ENCODE measurements around the gene BBIP1.
"Not testable (repeated sequence)": the region's sequence is repeated elsewhere in the genome, so short reads cannot be mapped to it uniquely, and the experiment has no call there.

Gene BBIP1

DNA sequence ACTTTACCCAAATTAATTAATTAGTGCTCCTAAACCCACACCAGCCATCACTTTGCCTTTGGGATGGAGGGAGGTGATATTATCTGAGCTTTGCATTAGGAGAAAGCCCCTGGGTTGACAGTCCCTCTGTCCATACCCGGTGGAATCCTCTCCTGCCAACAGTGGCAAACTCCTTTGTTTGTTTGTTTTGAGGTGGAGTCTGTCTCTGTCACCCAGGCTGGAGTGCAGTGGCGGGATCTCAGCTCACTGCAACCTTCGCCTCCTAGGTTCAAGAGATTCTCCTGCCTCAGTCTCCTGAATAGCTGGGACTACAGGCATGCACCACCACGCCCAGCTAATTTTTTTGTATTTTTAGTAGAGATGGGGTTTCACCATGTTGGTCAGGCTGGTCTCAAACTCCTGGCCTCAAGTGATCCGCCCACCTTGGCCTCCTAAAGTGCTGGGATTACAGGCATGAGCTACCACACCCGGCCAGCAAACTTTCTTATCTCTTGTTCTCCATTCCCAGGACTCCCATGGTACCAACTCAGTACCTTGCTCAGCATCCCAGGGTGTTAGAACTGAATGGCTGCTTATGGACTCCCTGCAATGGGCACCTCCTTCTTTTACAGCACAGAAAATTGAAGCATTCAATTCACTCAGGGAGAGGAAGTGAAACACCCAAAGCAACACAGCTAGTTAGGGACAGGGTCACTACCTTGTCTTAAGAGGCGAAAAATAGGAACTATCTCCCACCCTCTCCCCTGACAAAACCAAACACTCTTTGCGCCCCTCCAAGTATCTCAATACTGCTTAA lies 51.8 kb downstream of the BBIP1 start:
- DNase-seq (ENCODE audit: low read depth); H3K4me3 ChIP-seq (ENCODE audit: low read depth, low read length): not testable (repeated sequence)

DNA sequence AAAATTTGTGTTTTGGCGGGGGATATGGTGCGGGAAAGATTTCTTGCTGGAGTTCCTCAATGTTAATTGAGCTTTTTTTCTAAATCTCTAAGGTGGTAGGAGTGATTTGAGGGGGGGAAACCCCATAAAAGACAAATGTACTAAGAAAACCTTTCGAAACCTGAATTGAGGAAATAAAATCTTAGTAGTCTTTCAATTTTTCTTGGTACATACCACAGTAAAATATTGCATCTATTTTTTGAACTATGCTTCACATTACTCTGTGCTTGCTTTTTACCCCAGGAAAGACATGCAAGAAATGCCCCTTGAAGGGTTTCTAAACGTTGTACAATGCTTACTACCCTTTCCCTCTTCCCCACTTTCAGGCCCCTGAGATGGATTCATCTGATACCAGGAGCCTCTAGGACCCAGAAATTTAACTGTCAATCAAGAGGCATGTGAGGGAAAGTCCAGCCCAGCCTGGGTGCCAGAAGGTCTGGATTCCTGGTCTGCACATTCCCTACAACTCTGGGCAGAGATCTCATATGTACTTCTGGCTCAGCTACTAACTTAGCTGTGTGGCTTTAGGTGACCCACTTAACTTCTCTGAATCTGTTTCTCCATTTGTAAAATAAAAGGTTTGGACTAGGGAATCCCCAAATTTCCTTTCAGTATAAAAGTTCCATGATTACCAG lies 53.0 kb downstream of the BBIP1 start:
- no peak overlapping the region for H3K4me3 ChIP-seq (ENCODE audit: low read depth, low read length)

DNA sequence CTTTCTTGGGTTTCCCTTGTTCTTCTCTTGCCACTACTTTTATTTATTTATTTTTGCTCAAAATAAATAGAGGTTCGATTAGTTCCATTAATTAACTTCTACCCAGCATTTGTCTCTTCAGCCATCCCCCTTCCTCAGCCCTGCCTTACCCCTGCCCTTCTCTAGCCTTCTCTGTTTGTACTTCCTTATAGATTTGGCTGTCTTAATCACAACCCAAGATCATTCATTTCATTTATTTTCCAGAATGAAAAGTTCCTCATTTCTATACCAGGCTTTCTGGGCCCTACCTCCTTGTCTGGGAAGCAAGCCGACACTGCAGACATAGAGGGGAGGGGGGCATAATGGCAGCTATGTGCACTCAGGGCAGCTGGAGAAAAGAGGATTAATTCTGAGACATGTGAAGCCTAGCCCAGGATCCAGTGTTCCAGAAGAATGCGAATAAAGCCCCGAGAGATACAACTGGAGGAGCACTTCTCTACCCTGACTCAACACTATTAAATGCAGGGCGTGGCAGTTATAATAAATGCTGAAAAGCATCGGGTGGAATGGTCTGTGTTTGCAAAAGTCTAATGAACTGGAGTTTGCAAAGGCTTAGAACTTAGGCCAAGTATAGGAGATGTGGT lies 53.7 kb downstream of the BBIP1 start:
- H3K4me3 ChIP-seq (ENCODE audit: low read depth, low read length) = no peak overlapping the region
- peak; percentile 67 for DNase-seq (ENCODE audit: low read depth)

More for the DNA sequence above, 53.0 kb downstream of the BBIP1 start:
- DNase-seq (ENCODE audit: low read depth) = no peak

DNA sequence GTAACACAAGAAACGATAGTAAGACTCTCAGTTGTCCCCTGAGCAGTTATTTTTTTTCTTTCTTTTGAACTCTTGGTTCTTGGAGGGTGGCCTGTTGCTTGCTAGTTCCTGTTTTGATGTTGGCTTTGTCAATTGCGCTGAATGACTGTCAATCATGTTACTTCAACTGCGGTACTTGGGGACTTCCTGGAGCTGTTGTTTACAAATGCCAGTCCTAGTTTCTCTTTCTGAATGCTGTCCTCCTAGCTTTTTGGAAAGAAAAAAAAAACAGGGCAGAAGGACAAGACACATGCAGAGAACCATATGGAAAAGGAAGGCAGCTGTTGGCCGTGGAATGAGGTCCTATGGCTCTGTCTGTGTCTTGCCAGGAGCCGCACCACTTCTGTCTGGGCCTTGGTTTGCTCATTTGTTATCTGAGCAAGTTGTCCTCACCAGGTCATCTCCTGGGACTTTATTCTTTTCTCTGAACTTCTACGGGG lies 54.3 kb downstream of the BBIP1 start:
- DNase-seq (ENCODE audit: low read depth) = no peak
- no peak overlapping the region for H3K4me3 ChIP-seq (ENCODE audit: low read depth, low read length)

DNA sequence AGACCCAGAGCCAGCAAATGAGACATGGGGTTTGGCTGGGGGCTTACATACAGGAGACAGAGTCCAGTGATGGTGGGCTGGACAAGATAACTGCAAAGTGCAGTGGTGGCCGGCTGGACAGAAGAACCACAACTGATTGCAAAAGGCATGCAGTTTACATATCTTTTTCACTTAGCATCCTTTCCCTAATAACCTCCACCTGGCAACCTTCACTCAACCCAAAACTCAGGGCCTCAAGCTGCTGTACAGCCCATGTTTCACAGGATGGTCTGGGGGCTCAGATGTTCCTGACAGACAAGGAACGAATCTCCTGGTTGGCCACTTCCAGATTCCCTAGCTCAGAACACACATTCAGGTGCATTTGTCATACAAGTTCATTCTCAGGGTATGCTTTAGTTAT lies 55.0 kb downstream of the BBIP1 start:
- no peak overlapping the region for H3K4me3 ChIP-seq (ENCODE audit: low read depth, low read length)
- DNase-seq (ENCODE audit: low read depth) = no peak

DNA sequence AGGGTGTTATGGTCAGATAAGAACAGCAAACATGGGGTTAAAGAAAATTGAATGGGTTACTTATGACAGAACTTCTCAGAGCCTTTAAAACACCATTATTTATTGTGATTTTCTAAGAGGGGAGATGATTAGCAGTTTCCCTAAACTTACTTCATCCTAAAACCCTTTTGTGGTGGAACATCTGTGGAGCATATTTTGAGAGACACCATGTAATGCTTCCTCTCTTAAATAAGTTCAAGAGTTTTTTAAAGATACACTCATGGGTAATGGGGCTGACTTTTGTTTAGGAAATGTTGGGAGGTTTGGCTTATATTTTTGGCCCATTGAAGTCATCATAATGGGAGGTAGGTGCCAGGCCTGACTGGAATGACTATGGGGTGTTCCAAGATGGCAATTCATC lies 55.6 kb downstream of the BBIP1 start:
- no peak for DNase-seq (ENCODE audit: low read depth)
- H3K4me3 ChIP-seq (ENCODE audit: low read depth, low read length) = no peak overlapping the region

DNA sequence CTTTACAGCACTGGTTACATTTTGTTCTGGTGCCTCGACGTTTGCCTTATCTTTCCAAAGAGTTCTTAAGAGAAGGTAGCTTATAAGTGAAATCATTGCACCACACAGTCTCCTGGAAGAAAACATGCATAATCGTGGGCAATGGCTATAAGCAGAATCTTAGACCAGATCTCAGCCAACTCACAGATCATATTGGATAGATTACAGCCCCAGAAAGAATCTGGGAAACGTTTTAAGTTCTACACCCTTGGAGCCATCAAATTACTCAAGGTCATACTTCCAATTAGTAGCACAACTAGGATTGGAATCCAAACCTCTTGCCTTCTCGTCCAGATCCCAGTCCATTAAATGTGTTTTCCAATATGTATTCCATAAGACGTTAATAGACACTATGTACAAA lies 56.0 kb downstream of the BBIP1 start:
- H3K4me3 ChIP-seq (ENCODE audit: low read depth, low read length) = no peak overlapping the region
- no peak for DNase-seq (ENCODE audit: low read depth)

DNA sequence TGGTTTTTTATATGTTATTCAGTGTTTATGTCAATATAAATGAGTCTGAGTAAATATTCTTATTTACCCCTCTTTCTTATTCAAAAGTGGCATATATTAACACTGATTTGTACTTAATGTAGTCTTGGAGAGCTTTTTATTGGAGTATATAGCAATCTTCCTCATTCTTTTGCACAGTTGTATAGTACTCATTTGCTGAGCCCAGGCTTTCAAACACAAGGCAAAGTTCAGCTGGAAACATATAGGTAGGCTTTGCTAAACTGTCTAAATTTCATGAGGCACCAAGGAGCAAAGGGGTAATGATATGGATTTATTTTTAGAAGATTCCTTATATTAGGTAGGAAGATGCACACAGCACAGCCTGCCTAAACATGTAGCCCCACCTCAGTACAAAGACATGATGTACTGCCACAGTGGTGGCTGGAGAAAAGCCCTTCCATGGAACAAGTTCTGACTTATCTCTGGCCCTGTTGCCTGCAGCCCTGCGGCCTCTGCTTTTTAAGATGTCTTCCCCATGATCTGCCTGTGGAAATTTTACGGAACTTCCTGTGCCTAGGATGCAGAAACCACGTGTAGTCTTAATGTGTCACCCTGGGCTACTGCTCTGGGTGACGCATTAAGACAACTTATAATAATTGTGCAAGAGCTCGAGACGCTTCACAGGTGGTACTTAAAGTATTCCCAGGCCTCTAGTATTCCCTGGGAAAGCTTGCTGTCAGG lies 56.9 kb downstream of the BBIP1 start:
- no peak overlapping the region for H3K4me3 ChIP-seq (ENCODE audit: low read depth, low read length)
- DNase-seq (ENCODE audit: low read depth) = no peak

DNA sequence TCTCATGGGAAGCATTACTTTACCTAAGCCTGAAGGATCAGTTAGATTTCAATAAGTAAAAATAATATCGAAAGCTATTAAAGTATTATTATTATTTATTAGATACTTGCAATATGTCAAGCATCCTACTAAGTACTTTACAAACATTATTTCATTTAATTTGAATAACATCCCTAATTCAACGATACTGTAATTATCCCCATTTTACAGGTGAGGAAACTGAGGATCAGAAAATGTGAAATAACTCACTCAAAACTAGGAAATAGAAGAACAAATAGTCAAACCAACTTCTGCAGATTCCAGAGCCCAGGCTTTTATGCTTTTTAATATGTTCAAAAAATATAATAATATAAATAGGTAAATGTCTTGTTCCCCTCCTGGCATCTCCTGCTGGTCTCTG lies 57.5 kb downstream of the BBIP1 start:
- H3K4me3 ChIP-seq (ENCODE audit: low read depth, low read length) = no peak overlapping the region
- DNase-seq (ENCODE audit: low read depth) = no peak

DNA sequence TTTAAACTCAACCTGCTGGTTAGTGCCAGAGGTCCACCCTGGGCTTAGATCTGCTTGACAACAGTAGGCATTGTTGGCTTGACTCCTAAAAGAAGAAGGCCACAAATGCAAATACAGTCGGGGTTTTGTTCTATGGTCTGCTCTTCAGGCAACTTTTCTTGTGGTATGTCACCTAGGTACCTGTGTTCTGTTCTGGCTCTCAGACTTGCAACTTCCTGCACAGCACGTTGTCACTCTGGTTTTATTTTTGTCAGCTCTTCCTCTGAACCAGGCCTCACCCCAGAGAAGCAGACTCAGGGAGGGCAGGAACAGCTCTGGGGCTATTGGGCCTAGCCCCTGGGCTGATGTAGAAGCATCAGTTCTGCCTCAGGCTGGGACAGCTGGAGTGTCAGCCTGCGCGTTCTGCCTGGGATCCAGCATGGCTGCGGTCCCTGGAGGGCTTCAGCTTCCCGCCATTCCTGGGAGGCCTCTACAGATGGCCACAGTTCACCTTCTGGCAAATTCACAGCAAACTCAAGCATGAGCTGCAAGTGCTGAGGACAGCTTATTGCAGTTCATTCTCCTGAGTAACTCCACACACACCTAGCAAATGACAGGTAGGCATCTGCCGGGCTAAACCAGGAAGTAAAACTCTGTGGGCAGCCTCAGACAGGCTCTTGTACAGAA lies 58.3 kb downstream of the BBIP1 start:
- no peak for DNase-seq (ENCODE audit: low read depth)
- H3K4me3 ChIP-seq (ENCODE audit: low read depth, low read length) = no peak overlapping the region

DNA sequence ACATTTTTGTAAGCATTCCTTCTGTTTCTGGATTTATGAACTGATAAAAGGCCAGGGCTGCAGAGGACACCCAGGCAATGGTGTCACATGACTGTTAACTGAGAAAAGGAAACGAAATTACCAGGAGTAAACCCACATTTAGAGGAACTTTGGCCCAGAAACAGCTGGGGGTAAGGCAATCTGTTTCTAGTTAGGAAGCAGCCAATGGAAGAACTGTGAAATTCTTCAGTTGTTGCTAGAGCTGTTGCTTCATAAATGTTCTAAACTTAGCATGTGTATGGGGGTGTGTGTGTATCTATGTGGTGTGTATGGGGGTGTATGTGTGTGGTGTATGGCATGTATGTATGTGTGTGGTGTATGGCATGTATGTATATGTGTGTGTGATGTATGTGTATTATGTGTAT lies 59.0 kb downstream of the BBIP1 start:
- H3K4me3 ChIP-seq (ENCODE audit: low read depth, low read length) = no peak overlapping the region
- peak; percentile 80 for DNase-seq (ENCODE audit: low read depth)

DNA sequence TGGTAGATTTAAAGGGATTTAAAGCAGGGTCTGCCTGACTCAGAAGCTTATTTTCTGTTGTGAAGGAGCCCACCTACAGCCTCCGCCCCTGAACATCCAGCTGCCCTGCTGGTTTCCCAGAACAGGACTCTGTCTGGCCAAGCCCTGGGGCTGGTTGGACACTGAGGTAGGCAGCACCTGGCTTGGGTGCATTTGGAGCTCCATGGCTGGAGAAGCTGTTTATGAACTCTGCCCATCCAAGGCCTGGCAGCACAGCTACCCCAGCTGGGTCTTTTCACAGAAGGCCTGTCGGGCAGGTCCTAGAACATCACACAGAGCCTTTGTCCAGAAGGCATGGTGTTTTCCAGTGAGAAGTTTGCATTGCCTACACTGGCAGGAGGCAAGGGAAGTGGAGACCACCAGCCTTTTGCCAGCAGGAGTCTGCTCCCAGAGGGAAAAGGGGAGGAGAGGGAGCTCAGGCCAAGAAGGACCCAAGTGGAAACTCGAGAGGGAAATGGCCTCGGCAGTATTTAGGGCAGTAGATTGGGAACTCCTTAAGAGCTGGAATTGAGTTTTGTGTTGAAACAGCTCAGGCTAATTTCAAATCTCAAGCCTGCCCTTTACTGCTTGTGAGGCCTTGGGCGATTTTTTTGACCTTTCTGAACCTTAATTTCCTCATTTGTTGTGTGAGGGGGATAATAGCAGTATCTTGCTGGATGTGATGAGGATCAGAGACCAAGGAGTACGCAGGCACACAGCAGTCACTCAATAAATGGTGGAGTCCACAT lies 59.6 kb downstream of the BBIP1 start:
- H3K4me3 ChIP-seq (ENCODE audit: low read depth, low read length) = no peak overlapping the region

DNA sequence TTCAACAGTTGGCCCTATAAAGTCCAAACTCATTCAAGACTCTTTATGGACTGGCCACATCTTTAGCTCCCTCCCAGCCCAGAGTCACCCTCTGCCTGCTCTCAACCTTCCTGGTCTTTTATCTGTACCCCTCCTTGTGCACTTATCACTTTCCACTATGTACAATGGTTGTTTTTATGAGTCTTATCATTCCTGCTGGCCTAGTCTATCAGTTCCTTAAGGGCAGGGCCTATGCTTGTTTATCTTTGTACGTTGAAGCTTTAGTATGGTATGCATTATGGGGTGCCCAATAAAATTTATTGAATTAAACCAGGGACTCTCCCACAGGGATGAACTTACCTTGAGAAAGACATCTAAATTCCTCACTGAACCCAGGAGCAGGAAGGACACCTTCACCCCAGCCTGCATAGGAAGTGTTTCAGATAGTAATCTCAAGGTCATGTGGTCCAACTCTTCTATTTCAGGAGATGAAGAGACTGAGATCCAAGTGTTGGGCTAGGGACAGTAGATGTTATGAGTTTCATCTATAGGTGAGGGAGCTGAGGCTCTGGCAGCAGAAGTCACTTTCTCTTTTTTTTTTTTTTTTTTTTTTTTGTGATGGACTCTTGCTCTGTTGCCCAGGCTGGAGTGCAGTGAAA lies 60.6 kb downstream of the BBIP1 start:
- DNase-seq (ENCODE audit: low read depth) = no peak
- no peak overlapping the region for H3K4me3 ChIP-seq (ENCODE audit: low read depth, low read length)

More for the DNA sequence above, 59.6 kb downstream of the BBIP1 start:
- DNase-seq (ENCODE audit: low read depth) = no peak

DNA sequence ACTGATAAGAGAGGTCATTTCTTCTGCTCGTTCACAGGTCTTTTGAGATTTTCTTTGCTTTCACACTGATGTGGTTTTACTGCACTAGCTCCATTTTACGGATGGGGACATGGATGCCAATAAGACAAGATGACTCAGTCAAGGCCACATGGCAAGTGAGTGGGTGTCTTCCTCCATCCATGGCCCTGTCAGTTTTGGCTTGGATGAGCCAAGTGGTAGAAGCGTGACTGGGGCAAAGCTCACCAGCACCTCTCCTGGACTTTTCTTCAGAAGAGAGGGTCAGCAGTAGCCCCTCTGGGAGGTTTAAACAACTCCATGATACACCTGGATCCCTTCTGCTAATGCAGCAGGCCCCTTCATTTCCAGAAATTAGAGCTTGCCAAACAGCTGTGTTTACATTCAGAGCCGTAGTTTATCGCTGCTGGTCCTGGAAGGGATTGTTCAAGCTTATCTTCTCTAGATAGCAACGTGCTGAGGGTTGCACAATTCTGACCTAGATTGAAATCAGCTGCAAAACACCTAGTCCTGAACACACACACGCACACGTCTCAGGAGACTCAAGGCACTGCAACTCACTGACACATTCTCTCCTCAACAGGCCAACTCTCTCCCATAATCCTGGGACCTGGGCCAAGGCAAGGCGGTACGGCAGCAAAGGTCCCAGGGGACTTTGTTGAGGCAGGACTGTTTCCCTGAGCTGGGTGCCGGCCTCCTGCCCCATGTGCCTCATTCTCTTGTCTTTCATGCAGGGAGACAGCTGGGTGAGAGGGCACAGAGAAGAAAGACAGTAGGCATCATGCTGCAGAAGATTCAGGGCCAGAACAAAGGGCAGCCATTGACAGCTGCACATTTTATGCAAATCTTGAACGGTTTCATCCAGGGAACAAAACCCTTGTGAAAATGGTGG lies 61.5 kb downstream of the BBIP1 start:
- no peak for DNase-seq (ENCODE audit: low read depth)
- no peak overlapping the region for H3K4me3 ChIP-seq (ENCODE audit: low read depth, low read length)

DNA sequence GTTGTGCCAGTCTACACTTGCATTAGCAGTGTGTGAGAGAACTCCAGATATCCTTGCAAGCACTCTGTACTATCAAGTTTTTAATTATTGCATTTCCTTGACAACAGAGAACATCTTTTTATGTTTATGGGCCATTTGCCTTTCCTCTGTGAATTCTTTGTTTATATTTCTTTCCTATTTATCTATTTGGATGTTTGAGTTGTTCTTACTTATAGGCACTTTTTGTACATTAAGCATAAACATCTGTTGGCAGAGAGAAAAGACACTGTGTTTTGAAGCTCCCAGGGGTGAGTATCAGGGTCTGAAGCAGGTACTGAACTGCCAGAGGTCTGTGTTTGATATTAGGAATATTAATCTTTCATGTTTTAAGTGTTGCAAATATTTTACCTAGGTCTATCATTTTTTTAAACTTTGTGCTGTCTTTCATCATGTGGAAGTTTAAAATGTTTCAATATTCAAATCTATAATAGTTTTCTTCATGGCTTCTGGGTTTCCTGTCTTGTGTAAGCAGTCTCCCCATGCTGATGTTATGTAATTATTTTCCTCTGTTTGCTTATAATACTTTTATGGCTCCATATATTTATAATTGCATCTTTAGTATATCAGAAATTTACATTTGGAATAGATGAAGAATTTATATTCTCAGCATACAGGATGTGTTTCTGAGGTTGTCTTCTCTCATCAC lies 64.9 kb downstream of the BBIP1 start:
- DNase-seq (ENCODE audit: low read depth) = no peak
- H3K4me3 ChIP-seq (ENCODE audit: low read depth, low read length) = no peak overlapping the region

DNA sequence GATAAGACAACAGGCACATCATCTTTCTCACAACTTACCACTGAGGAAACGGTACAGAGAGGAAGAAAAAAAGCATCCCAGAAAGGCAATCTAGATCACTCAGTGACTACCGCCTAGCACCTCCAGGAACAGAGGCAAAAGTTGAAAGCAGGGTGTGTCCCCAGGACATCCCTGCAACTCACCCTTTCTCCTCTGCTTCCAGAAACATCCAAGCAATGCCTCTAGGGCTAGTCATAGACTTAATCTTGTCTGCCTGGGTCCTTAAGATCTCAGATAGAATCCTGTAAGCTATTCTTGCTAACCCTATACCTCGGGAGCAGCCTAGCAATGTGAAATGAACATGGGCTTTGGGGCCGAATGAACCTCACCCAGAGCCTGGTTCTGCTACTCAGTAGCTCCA lies 66.0 kb downstream of the BBIP1 start:
- H3K4me3 ChIP-seq (ENCODE audit: low read depth, low read length) = no peak overlapping the region
- DNase-seq (ENCODE audit: low read depth) = no peak
